Measurements from ENCODE around the gene UBA5. TPM values are rescaled to one million over a fixed set of nuclear protein-coding genes. Genes with fewer than 3 reads are reported as not detected.
A peak's percentile ranks its signal among the peaks of the same experiment; 100 is the strongest.

UBA5 gene
- polyA plus RNA-seq, 1 experiment, result 54.0 TPM

DNA sequence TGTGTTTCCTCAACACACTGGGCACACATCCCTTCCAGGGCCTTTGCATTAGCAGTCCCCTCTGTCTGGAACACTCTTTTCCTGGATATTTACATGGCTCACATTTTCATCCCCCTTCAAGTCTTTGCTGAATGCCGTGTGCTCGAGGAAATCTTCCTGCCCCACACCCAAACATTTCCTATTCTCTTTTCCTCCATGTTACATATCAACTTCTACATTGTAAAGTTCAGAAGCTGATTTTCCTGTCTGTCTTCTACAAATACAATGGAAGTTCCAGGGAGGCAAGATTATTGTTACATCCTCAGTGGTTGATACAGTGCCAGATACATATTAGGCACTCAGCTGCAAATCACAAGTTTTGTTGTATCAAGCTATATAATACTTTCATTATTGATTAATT is 4.7 kb upstream of the UBA5 start:
- POLR2A ChIA-PET, result no interaction called here
- CTCF ChIA-PET, result interaction anchor here (9.2 kb wide), 1 partner anchor 118 kb away, joined by 65 read pairs; no protein-coding TSS in a partner anchor

GRCh38 chr3:132657869-132658747 is 2.0 kb upstream of the UBA5 start:
- no peak for DNase-seq (ENCODE audit: low read depth, low spot score)
- Histone ChIP-seq H3K27ac (ENCODE audit: low read depth, low read length) (no peak overlapping the region), H3K4me3 (ENCODE audit: low read depth, low read length) (peak overlapping the region; percentile 76; the same call in 1 of the 2 replicates), H3K27me3 (ENCODE audit: control insufficient read depth, insufficient read depth, low read length) (no peaks in the 10 kb centered on the region), H3K9me3 (ENCODE audit: control insufficient read depth, insufficient read depth, low read length) (no peaks in the 10 kb centered on the region; the same call in 1 of the 2 replicates)
- ChIA-PET CTCF (interaction anchor here (0.6 to 9.2 kb wide), 9 partner anchors 14 to 1470 kb away, joined by 3 to 65 read pairs (median 4); no protein-coding TSS in a partner anchor), POLR2A (interaction anchor here (0.6 kb wide), 1 partner anchor 12 kb away, joined by 3 read pairs; no protein-coding TSS in a partner anchor)
- TF ChIP-seq CTCF (IDR thresholded peaks at IDR 0.05; ENCODE audit: low read depth, low read length), result no peak

More for the DNA sequence above, 4.7 kb upstream of the UBA5 start:
- TF ChIP-seq CTCF (IDR thresholded peaks at IDR 0.05; ENCODE audit: low read depth, low read length), result no peak
- no peak for DNase-seq (ENCODE audit: low read depth, low spot score)
- Histone ChIP-seq H3K9me3 (ENCODE audit: control insufficient read depth, insufficient read depth, low read length) (no peaks in the 10 kb centered on the region; the same call in 1 of the 2 replicates), H3K4me3 (ENCODE audit: low read depth, low read length) (no peak overlapping the region), H3K27me3 (ENCODE audit: control insufficient read depth, insufficient read depth, low read length) (no peaks in the 10 kb centered on the region), H3K27ac (ENCODE audit: low read depth, low read length) (no peak overlapping the region)

DNA sequence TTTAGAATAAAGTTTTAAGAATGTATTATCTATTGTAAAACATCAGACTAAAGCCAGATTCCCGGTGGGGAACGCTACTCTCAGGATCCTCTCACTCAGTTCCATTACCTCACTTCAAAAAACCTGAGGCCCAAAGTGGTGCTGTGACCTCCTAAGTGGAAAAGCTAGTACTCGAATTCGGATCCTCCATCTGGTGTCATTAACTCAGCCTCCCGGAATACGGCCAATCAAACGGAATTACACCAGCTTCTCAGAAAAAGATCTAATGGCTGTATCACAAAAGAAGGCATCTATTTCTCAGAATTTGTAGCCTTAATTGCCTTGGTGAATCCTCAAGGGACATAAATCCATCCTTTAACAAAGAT is 1.1 kb upstream of the UBA5 start:
- no peaks in the 10 kb centered on the region for H3K27me3 ChIP-seq (ENCODE audit: control insufficient read depth, insufficient read depth, low read length)
- TF ChIP-seq CTCF (IDR thresholded peaks at IDR 0.05; ENCODE audit: low read depth, low read length), result no peak
- H3K9me3 ChIP-seq (ENCODE audit: control insufficient read depth, insufficient read depth, low read length), result no peaks in the 10 kb centered on the region; the same call in 1 of the 2 replicates
- H3K27ac ChIP-seq (ENCODE audit: low read depth, low read length), result no peak overlapping the region
- H3K4me3 ChIP-seq (ENCODE audit: low read depth, low read length), result peak overlapping the region; percentile 76
- POLR2A ChIA-PET, result no interaction called here
- CTCF ChIA-PET, result interaction anchor here (0.7 to 9.2 kb wide), 8 partner anchors 13 to 170 kb away, joined by 3 to 65 read pairs (median 4); no protein-coding TSS in a partner anchor
- DNase-seq (ENCODE audit: low read depth, low spot score), result no peak

DNA sequence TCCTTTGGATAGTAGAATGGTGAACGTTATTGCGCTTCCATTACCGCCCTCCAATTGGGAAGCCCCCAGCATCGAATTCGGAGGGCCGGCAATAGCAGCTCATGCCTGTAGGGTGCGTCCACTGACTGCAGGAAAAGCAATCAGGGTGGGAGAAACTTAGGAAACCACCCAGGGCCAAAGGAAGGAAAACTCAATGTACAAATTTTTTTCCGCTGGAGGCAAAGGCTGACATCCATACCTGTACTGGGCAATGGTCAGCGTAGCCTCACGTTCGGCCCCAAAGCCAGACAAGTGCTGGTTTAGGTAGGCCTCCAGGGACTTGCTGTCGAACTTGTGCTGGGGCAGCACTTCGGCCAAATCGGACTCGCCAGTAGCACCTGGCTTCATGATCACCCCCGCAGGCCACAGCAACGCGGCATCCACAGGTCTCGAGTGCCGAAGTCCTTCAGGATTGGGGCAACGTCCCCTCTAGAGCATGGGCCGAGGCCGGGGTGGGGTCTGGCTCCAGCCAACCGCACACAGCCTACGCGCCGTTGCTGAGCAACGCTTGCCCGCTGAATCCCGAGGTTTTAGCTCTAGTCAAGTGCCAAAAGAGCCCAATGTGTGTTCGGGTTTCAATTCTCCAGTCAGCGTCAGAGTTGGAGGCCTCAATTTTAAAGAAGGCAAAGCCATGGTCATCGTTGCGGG is 621 bp upstream of the UBA5 start, which contains the start of gene ACAD11:
ACAD11 (minus strand) TSS at position 445 of the 687 bp plus-strand sequence; CDS start at position 387, 58 bp downstream.
- no peaks in the 10 kb centered on the region; the same call in 1 of the 2 replicates for H3K9me3 ChIP-seq (ENCODE audit: control insufficient read depth, insufficient read depth, low read length)
- H3K4me3 ChIP-seq (ENCODE audit: low read depth, low read length), result peak within 1 kb of the TSS; percentile 76
- ChIA-PET POLR2A (no interaction called here), CTCF (interaction anchor here (0.7 to 9.2 kb wide), 10 partner anchors 12 to 170 kb away, joined by 3 to 65 read pairs (median 4); no protein-coding TSS in a partner anchor)
- H3K27me3 ChIP-seq (ENCODE audit: control insufficient read depth, insufficient read depth, low read length), result no peaks in the 10 kb centered on the region
- DNase-seq (ENCODE audit: low read depth, low spot score), result peak; percentile 15
- H3K27ac ChIP-seq (ENCODE audit: low read depth, low read length), result peak within 1 kb of the TSS; percentile 84
- peak; percentile 76 for TF ChIP-seq CTCF (IDR thresholded peaks at IDR 0.05; ENCODE audit: low read depth, low read length)
